Skeletal muscle tissue (tissue), 4 donors: ENCODE data around the gene INPP4A. TPM values are rescaled to one million over a fixed set of nuclear protein-coding genes. Genes with fewer than 3 reads are reported as not detected.

Experiments
- H3K27ac ChIP-seq: one replicate; pipeline ENCODE4 v1.7.0; 2013; ENCODE audit warnings: mild to moderate bottlenecking, low read depth, low read length, inconsistent platforms
- H3K27me3 ChIP-seq, 3 donors: one replicate each; pipeline ENCODE4 v1.7.0; 2013; ENCODE audit warnings: low read length in 3 of 3; ENCODE audit not compliant: control insufficient read depth in 3 of 3, insufficient read depth in 3 of 3
- H3K36me3 ChIP-seq, 3 donors: one replicate each; pipeline ENCODE4 v1.7.0; 2013; ENCODE audit warnings: low read length in 3 of 3; ENCODE audit not compliant: control insufficient read depth in 3 of 3, insufficient read depth in 3 of 3
- H3K4me1 ChIP-seq, 3 donors: one replicate each; pipeline ENCODE4 v1.7.0; 2013; ENCODE audit warnings: low read length in 3 of 3, mild to moderate bottlenecking in 3 of 3; ENCODE audit not compliant: control insufficient read depth in 3 of 3, insufficient read depth in 3 of 3
- H3K4me3 ChIP-seq, 3 donors: one replicate each; pipeline ENCODE4 v1.7.0; 2013; ENCODE audit warnings: low read length in 3 of 3
- H3K9ac ChIP-seq, 3 donors: one replicate each; pipeline ENCODE4 v1.7.0; 2013; ENCODE audit warnings: low read length in 3 of 3, mild to moderate bottlenecking in 3 of 3, moderate library complexity in 2 of 3, low read depth in 1 of 3
- H3K9me3 ChIP-seq, 3 donors: one replicate each; pipeline ENCODE4 v1.7.0; 2013; ENCODE audit warnings: low read length in 3 of 3; ENCODE audit not compliant: control insufficient read depth in 3 of 3
- total RNA-seq: library from RNA; depleted of rRNA; stranded (reverse); fragments of >200 nt; gene quantifications from one replicate; pipeline ENCODE4 v1.2.3, GENCODE V29; 2014
- donor health status: Osteomylitis.

INPP4A gene
- total RNA-seq, 1 donor from 2014 or later = 12.5 TPM

GRCh38 chr2:98467082-98467536, 22.5 kb downstream of the INPP4A start:
- Histone ChIP-seq H3K4me1 (peaks cover 12 to 41% (median 33%) of the 10 kb centered on the region in 3 donors), H3K4me3 (no peak overlapping the region), H3K27ac (no peak overlapping the region), H3K27me3 (no peaks in the 10 kb centered on the region), H3K9me3 (no peaks in the 10 kb centered on the region), H3K36me3 (peaks cover 0 to 2% (median 0%) of the 10 kb centered on the region in 3 donors), H3K9ac (peak overlapping the region in 1 of 3 donors; percentile 23)

GRCh38 chr2:98467652-98468051, 23.0 kb downstream of the INPP4A start:
- H3K9me3 ChIP-seq = no peaks in the 10 kb centered on the region
- no peaks in the 10 kb centered on the region for H3K27me3 ChIP-seq
- H3K9ac ChIP-seq = no peak overlapping the region
- peaks cover 12 to 46% (median 39%) of the 10 kb centered on the region in 3 donors for H3K4me1 ChIP-seq
- H3K4me3 ChIP-seq = no peak overlapping the region
- no peak overlapping the region for H3K27ac ChIP-seq
- H3K36me3 ChIP-seq = peaks cover 0 to 2% (median 0%) of the 10 kb centered on the region in 3 donors

GRCh38 chr2:98468621-98469236, 24.1 kb downstream of the INPP4A start:
- H3K9ac ChIP-seq = no peak overlapping the region
- no peak overlapping the region for H3K4me3 ChIP-seq
- H3K9me3 ChIP-seq = no peaks in the 10 kb centered on the region
- H3K36me3 ChIP-seq = peaks cover 0 to 2% (median 0%) of the 10 kb centered on the region in 3 donors
- no peak overlapping the region for H3K27ac ChIP-seq
- H3K27me3 ChIP-seq = no peaks in the 10 kb centered on the region
- peaks cover 12 to 50% (median 39%) of the 10 kb centered on the region in 3 donors for H3K4me1 ChIP-seq

- Histone ChIP-seq H3K9me3 (no peaks in the 10 kb centered on the region), H3K27ac (no peak overlapping the region), H3K9ac (no peak overlapping the region), H3K4me1 (peaks cover 8 to 44% (median 33%) of the 10 kb centered on the region in 3 donors), H3K36me3 (peaks cover 0 to 2% (median 0%) of the 10 kb centered on the region in 3 donors), H3K27me3 (no peaks in the 10 kb centered on the region), H3K4me3 (no peak overlapping the region)
Observed at GRCh38 chr2:98469862-98470544, 25.3 kb downstream of the INPP4A start.

- H3K27me3 ChIP-seq = no peaks in the 10 kb centered on the region
- H3K27ac ChIP-seq = no peak overlapping the region
- H3K9me3 ChIP-seq = no peaks in the 10 kb centered on the region
- H3K9ac ChIP-seq = no peak overlapping the region
- H3K36me3 ChIP-seq = peaks cover 0 to 2% (median 0%) of the 10 kb centered on the region in 3 donors
- no peak overlapping the region for H3K4me3 ChIP-seq
- H3K4me1 ChIP-seq = peaks cover 0 to 36% (median 31%) of the 10 kb centered on the region in 3 donors
Observed at GRCh38 chr2:98470851-98471255, 26.2 kb downstream of the INPP4A start.

GRCh38 chr2:98471402-98472131, 26.9 kb downstream of the INPP4A start:
- H3K36me3 ChIP-seq = peaks cover 0 to 2% (median 0%) of the 10 kb centered on the region in 3 donors
- H3K27ac ChIP-seq = no peak overlapping the region
- no peak overlapping the region for H3K9ac ChIP-seq
- H3K27me3 ChIP-seq = no peaks in the 10 kb centered on the region
- no peak overlapping the region for H3K4me3 ChIP-seq
- peaks cover 0 to 35% (median 29%) of the 10 kb centered on the region in 3 donors for H3K4me1 ChIP-seq
- H3K9me3 ChIP-seq = no peaks in the 10 kb centered on the region

GRCh38 chr2:98472132-98472650, 27.5 kb downstream of the INPP4A start:
- Histone ChIP-seq H3K4me1 (peaks cover 0 to 36% (median 31%) of the 10 kb centered on the region in 3 donors), H3K36me3 (peaks cover 0 to 2% (median 0%) of the 10 kb centered on the region in 3 donors), H3K4me3 (no peak overlapping the region), H3K27me3 (no peaks in the 10 kb centered on the region), H3K9me3 (no peaks in the 10 kb centered on the region), H3K27ac (no peak overlapping the region), H3K9ac (no peak overlapping the region)

- H3K9me3 ChIP-seq = no peaks in the 10 kb centered on the region
- no peaks in the 10 kb centered on the region for H3K27me3 ChIP-seq
- H3K36me3 ChIP-seq = peaks cover 0 to 2% (median 0%) of the 10 kb centered on the region in 3 donors
- H3K4me3 ChIP-seq = no peak overlapping the region
- H3K4me1 ChIP-seq = peaks cover 2 to 41% (median 34%) of the 10 kb centered on the region in 3 donors
- H3K27ac ChIP-seq = no peak overlapping the region
- no peak overlapping the region for H3K9ac ChIP-seq
Observed at GRCh38 chr2:98472961-98473746, 28.5 kb downstream of the INPP4A start.

- Histone ChIP-seq H3K27me3 (no peaks in the 10 kb centered on the region), H3K9ac (no peak overlapping the region), H3K27ac (no peak overlapping the region), H3K9me3 (no peaks in the 10 kb centered on the region), H3K4me3 (no peak overlapping the region), H3K4me1 (peaks cover 9 to 51% (median 42%) of the 10 kb centered on the region in 3 donors), H3K36me3 (peaks cover 0 to 2% (median 0%) of the 10 kb centered on the region in 3 donors)
Observed at GRCh38 chr2:98473995-98474780, 29.5 kb downstream of the INPP4A start.
